Measurements from ENCODE around the gene CYTH1. TPM values are rescaled to one million over a fixed set of nuclear protein-coding genes. Genes with fewer than 3 reads are reported as not detected.

The CYTH1 gene
- total and polyA plus RNA-seq, 2 donors (not counting 1 experiment from before 2014, with no cell fraction given): 255 to 353 TPM

- H3K27ac ChIP-seq (ENCODE audit: low read length in 2 of 2): no peak overlapping the region
- ChIA-PET POLR2A (interaction anchor here (0.6 kb wide), 1 partner anchor 1944 kb away, joined by 4 read pairs; no protein-coding TSS in a partner anchor), CTCF (interaction anchor here (0.6 to 1.4 kb wide), 4 partner anchors 9 to 98 kb away, joined by 3 to 5 read pairs (median 4); no protein-coding TSS in a partner anchor)
- H3K9me3 Mint-ChIP-seq (ENCODE audit: insufficient read depth): no peaks in the 10 kb centered on the region
- H4K20me1 ChIP-seq (ENCODE audit: control insufficient read depth, insufficient read depth, low read length, poor library complexity, severe bottlenecking): peaks cover 66% of the 10 kb centered on the region
- H3K27me3 ChIP-seq (replicated peaks in 1 of 4; ENCODE audit: control extremely low read depth in 1 of 4, control insufficient read depth in 3 of 4, insufficient read depth in 4 of 4, low read length in 3 of 4): no peaks in the 10 kb centered on the region
- TF ChIP-seq CTCF (IDR thresholded peaks at IDR 0.05) (no peak), EZH2 (IDR thresholded peaks at IDR 0.05; ENCODE audit: borderline replicate concordance, insufficient read depth, low read depth, low read length, poor library complexity, severe bottlenecking) (no peak)
- DNase-seq (no peak), ATAC-seq (ENCODE audit: low read depth) (no peak)
- H3K4me3 Mint-ChIP-seq: no peak overlapping the region
- no peaks in the 10 kb centered on the region for H3K27me3 Mint-ChIP-seq
- H2AFZ ChIP-seq (ENCODE audit: insufficient read depth, low read depth, low read length, poor library complexity, severe bottlenecking): no peak overlapping the region
- no peak overlapping the region for H3K9ac ChIP-seq (ENCODE audit: low read length)
- 90% methylated on average over 16 of the region's 24 CpGs for WGBS (ENCODE audit: insufficient coverage)
- no peak overlapping the region for H3K4me2 ChIP-seq (replicated peaks; ENCODE audit: low read depth, low read length, poor library complexity, severe bottlenecking)
- H3K4me3 ChIP-seq (ENCODE audit: control extremely low read depth in 1 of 5, extremely low read depth in 1 of 5, insufficient read depth in 1 of 5, low read depth in 2 of 5, low read length in 4 of 5): no peak overlapping the region
- H3K9me3 ChIP-seq (ENCODE audit: control extremely low read depth in 1 of 3, control insufficient read depth in 2 of 3, insufficient read depth in 1 of 3, low read length in 2 of 3): no peaks in the 10 kb centered on the region
- peaks cover 27% of the 10 kb centered on the region for H3K79me2 ChIP-seq (ENCODE audit: control insufficient read depth, insufficient read depth, low read length)
- intact Hi-C loops (cut with micrococcal nuclease): no loop called here
- peaks cover 3 to 96% of the 10 kb centered on the region in 2 experiments for H3K36me3 ChIP-seq (replicated peaks in 1 of 2; ENCODE audit: control extremely low read depth in 1 of 2, control insufficient read depth in 1 of 2, extremely low read depth in 1 of 2, insufficient read depth in 2 of 2, low read length in 1 of 2)
- no peak overlapping the region for H3K27ac Mint-ChIP-seq
- H3K4me1 ChIP-seq (ENCODE audit: control insufficient read depth in 2 of 2, insufficient read depth in 2 of 2, low read length in 2 of 2): no peaks in the 10 kb centered on the region
- no peaks in the 10 kb centered on the region for H3K4me1 Mint-ChIP-seq
These were observed 102.3 kb downstream of the CYTH1 start for GRCh38 chr17:78679495-78680395.

- ChIA-PET POLR2A (no interaction called here), CTCF (interaction anchor here (1.3 to 1.4 kb wide), 2 partner anchors 10 to 31 kb away, joined by 3 to 5 read pairs; no protein-coding TSS in a partner anchor)
- 100% methylated on average over 1 of the region's 6 CpGs for WGBS (ENCODE audit: insufficient coverage)
- Histone ChIP-seq H3K27me3 (replicated peaks in 1 of 4; ENCODE audit: control extremely low read depth in 1 of 4, control insufficient read depth in 3 of 4, insufficient read depth in 4 of 4, low read length in 3 of 4) (no peaks in the 10 kb centered on the region), H4K20me1 (ENCODE audit: control insufficient read depth, insufficient read depth, low read length, poor library complexity, severe bottlenecking) (peaks cover 73% of the 10 kb centered on the region), H3K9ac (ENCODE audit: low read length) (no peak overlapping the region), H3K4me2 (replicated peaks; ENCODE audit: low read depth, low read length, poor library complexity, severe bottlenecking) (no peak overlapping the region), H3K79me2 (ENCODE audit: control insufficient read depth, insufficient read depth, low read length) (peaks cover 22% of the 10 kb centered on the region), H3K36me3 (replicated peaks in 1 of 2; ENCODE audit: control extremely low read depth in 1 of 2, control insufficient read depth in 1 of 2, extremely low read depth in 1 of 2, insufficient read depth in 2 of 2, low read length in 1 of 2) (peaks cover 3 to 98% of the 10 kb centered on the region in 2 experiments), H3K9me3 (ENCODE audit: control extremely low read depth in 1 of 3, control insufficient read depth in 2 of 3, insufficient read depth in 1 of 3, low read length in 2 of 3) (no peaks in the 10 kb centered on the region), H3K27ac (ENCODE audit: low read length in 2 of 2) (no peak overlapping the region), H3K4me3 (ENCODE audit: control extremely low read depth in 1 of 5, extremely low read depth in 1 of 5, insufficient read depth in 1 of 5, low read depth in 2 of 5, low read length in 4 of 5) (no peak overlapping the region), H2AFZ (ENCODE audit: insufficient read depth, low read depth, low read length, poor library complexity, severe bottlenecking) (no peak overlapping the region), H3K4me1 (ENCODE audit: control insufficient read depth in 2 of 2, insufficient read depth in 2 of 2, low read length in 2 of 2) (no peaks in the 10 kb centered on the region)
- ATAC-seq (ENCODE audit: low read depth) (no peak), DNase-seq (no peak)
- Mint-ChIP-seq H3K27me3 (no peaks in the 10 kb centered on the region), H3K9me3 (ENCODE audit: insufficient read depth) (no peaks in the 10 kb centered on the region), H3K4me3 (no peak overlapping the region), H3K27ac (peak overlapping the region; percentile 59), H3K4me1 (no peaks in the 10 kb centered on the region)
- intact Hi-C loops (cut with micrococcal nuclease): no loop called here
- no peak for TF ChIP-seq EZH2 (IDR thresholded peaks at IDR 0.05; ENCODE audit: borderline replicate concordance, insufficient read depth, low read depth, low read length, poor library complexity, severe bottlenecking)
- TF ChIP-seq CTCF (IDR thresholded peaks at IDR 0.05): no peak
These were observed 103.4 kb downstream of the CYTH1 start for GRCh38 chr17:78678711-78679110.

All from B cell (primary cell).